Mesendoderm (in vitro differentiated cells): ENCODE data around the gene RIOX2.

Experiments
- DNase-seq: peaks from one replicate; pipeline ENCODE4 v3.0.0; 2013
- H2AK5ac ChIP-seq: 2 replicates; pipeline ENCODE4 v1.6.1; 2013; ENCODE audit warnings: low read length, inconsistent platforms
- H2BK120ac ChIP-seq: 2 replicates; pipeline ENCODE4 v1.6.1; 2013; ENCODE audit warnings: low read depth, mild to moderate bottlenecking, low read length, moderate library complexity, mixed read lengths
- H2BK15ac ChIP-seq: replicated peaks from 2 replicates; pipeline ENCODE4 v1.6.1; 2013; ENCODE audit warnings: low read depth, mild to moderate bottlenecking, moderate library complexity
- H2BK5ac ChIP-seq: 2 replicates; pipeline ENCODE4 v1.6.1; 2013; ENCODE audit warnings: low read length, inconsistent platforms
- H3K18ac ChIP-seq: 2 replicates; pipeline ENCODE4 v1.6.1; 2013; ENCODE audit warnings: mild to moderate bottlenecking, low read length, mixed read lengths
- H3K23ac ChIP-seq: one replicate; pipeline ENCODE4 v1.6.1; 2013; ENCODE audit warnings: low read length
- H3K27ac ChIP-seq: 2 replicates; pipeline ENCODE4 v1.5.1; 2013; ENCODE audit warnings: low read depth, mild to moderate bottlenecking, inconsistent platforms, low read length, moderate library complexity
- H3K27me3 ChIP-seq: 2 replicates; pipeline ENCODE4 v1.6.1; 2013; ENCODE audit warnings: low read length, control low read depth, mild to moderate bottlenecking, inconsistent platforms; ENCODE audit not compliant: insufficient read depth, poor library complexity
- H3K36me3 ChIP-seq: 2 replicates; pipeline ENCODE4 v1.6.1; 2013; ENCODE audit warnings: low read length, inconsistent platforms; ENCODE audit not compliant: control insufficient read depth, insufficient read depth
- H3K4ac ChIP-seq: one replicate; pipeline ENCODE4 v1.6.1; 2013; ENCODE audit warnings: low read depth, mild to moderate bottlenecking, low read length, moderate library complexity
- H3K4me1 ChIP-seq: 2 replicates; pipeline ENCODE4 v1.6.1; 2013; ENCODE audit warnings: low read depth, low read length, inconsistent platforms; ENCODE audit not compliant: control insufficient read depth
- H3K4me2 ChIP-seq: 2 replicates; pipeline ENCODE4 v1.6.1; 2013; ENCODE audit warnings: low read length
- H3K4me3 ChIP-seq: 2 replicates; pipeline ENCODE4 v1.5.1; 2013; ENCODE audit warnings: mild to moderate bottlenecking, low read length
- H3K56ac ChIP-seq: one replicate; pipeline ENCODE4 v1.6.1; 2013; ENCODE audit warnings: low read length
- H3K79me1 ChIP-seq: 2 replicates; pipeline ENCODE4 v1.6.1; 2013; ENCODE audit warnings: low read length, inconsistent platforms
- H3K79me2 ChIP-seq: 2 replicates; pipeline ENCODE4 v1.6.1; 2013; ENCODE audit warnings: mild to moderate bottlenecking, low read length; ENCODE audit not compliant: control insufficient read depth, insufficient read depth
- H3K9ac ChIP-seq: 2 replicates; pipeline ENCODE4 v1.6.1; 2013; ENCODE audit warnings: low read length, inconsistent platforms
- H4K5ac ChIP-seq: one replicate; pipeline ENCODE4 v1.6.1; 2013; ENCODE audit warnings: low read length
- H4K8ac ChIP-seq: one replicate; pipeline ENCODE4 v1.6.1; 2013; ENCODE audit warnings: low read depth, mild to moderate bottlenecking, control low read depth, low read length, moderate library complexity
- WGBS: extraction: QIAGEN DNeasy Blood & Tissue Kit; methylation state at CpG from one replicate; pipeline ENCODE4 v1.1.7; 2013; ENCODE audit warnings: low lambda C conversion rate, missing lambda C conversion rate; ENCODE audit not compliant: insufficient coverage; ENCODE audit errors: extremely low coverage; 5-methylcytosine and 5-hydroxymethylcytosine counted together

RIOX2 gene

DNA sequence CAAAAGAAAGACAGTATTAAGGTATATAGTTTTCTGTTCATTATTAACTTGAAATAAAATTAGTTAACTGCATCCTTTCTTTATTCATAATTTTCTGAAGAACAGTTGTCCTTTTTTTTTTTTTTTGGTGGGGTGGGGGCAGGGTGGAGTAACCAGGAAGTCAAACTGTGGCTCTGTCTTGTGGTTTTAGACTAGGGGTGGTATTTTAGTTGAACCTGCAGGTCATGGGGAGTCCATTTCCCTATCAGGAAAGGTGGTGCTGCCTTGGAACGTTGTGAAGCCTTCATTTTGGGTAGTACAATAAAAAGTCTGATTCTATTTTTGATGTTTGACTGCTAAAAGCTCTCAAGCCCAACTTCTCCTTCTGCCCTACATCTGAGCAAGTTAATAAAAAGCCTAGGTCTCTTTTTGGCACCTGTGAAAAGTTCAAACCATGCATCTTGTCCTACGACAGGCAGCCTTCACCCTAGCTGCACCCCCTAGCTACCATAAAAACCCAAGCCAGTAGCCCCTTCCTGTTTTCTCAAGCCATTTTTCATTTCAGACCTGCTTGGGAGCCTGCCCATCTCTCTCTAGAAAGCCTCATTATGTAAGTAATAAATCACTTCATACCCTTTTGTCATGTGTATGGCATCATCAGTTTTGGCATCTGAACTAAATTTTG lies 31.2 kb upstream of the RIOX2 start:
- no peak overlapping the region for H3K23ac ChIP-seq
- WGBS, result no CpG with 5 or more reads among the region's 2 CpGs

DNA sequence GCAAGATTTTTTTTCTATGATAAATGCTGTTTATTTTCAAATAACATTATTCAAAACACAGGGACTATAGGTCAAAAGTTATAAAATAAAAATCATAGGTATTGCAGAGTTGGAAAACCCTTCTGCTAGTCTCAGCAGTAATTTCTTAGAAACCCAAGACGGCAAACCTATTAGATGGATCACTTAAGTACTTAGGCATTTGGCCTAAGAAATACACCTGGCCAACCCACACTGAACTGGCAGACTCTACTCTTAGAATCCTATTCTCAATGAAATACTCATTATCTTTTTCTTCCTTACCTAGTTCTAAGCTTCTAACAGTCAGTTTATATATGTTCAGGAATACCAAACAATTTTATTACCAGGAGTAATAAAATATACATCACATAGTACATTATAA lies 30.5 kb upstream of the RIOX2 start:
- Histone ChIP-seq H3K9ac (no peak overlapping the region), H3K4me3 (no peak overlapping the region), H3K18ac (no peak overlapping the region), H4K5ac (no peak overlapping the region), H3K27ac (no peak overlapping the region), H3K4me2 (no peak overlapping the region), H3K27me3 (no peaks in the 10 kb centered on the region), H2BK15ac (no peak overlapping the region), H3K4ac (no peak overlapping the region), H4K8ac (no peak overlapping the region), H3K36me3 (no peaks in the 10 kb centered on the region), H3K79me2 (no peaks in the 10 kb centered on the region), H3K4me1 (no peaks in the 10 kb centered on the region), H2BK5ac (no peak overlapping the region), H3K23ac (no peak overlapping the region), H3K79me1 (no peaks in the 10 kb centered on the region), H3K56ac (no peak overlapping the region), H2BK120ac (no peak overlapping the region), H2AK5ac (no peak overlapping the region)
- DNase-seq, result no peak
- WGBS, result no CpG with 5 or more reads among the region's 1 CpG

More for the DNA sequence above, 31.2 kb upstream of the RIOX2 start:
- Histone ChIP-seq H4K8ac (no peak overlapping the region), H3K79me2 (no peaks in the 10 kb centered on the region), H3K56ac (no peak overlapping the region), H2AK5ac (no peak overlapping the region), H3K4me3 (no peak overlapping the region), H3K4me1 (no peaks in the 10 kb centered on the region), H2BK120ac (no peak overlapping the region), H3K9ac (no peak overlapping the region), H3K79me1 (no peaks in the 10 kb centered on the region), H3K4ac (no peak overlapping the region), H3K18ac (no peak overlapping the region), H3K36me3 (no peaks in the 10 kb centered on the region), H3K27ac (no peak overlapping the region), H3K4me2 (no peak overlapping the region), H4K5ac (no peak overlapping the region), H2BK15ac (no peak overlapping the region), H3K27me3 (no peaks in the 10 kb centered on the region), H2BK5ac (no peak overlapping the region)
- DNase-seq, result no peak

DNA sequence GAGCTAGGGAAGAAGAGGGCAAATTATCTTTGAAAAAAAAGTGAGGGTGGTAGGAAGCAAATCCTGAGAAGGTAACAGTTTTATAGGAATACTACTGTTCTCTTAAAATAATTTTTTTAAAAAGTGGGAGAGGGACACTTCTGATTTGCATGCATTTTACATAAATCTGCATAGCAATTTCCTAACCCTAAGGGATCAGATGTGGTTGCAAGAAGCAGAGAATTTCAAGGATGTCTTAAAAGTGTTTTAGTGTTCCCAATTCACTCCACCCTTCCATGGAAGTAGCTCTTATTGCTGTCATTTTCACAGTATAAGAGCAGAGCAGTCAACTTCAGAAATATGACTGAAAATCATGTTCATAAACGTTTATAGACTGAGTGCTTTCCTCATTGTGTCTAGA lies 27.8 kb upstream of the RIOX2 start:
- no peak overlapping the region for H3K4me2 ChIP-seq
- DNase-seq, result no peak
- H2BK5ac ChIP-seq, result no peak overlapping the region
- no peaks in the 10 kb centered on the region for H3K36me3 ChIP-seq
- no peaks in the 10 kb centered on the region for H3K27me3 ChIP-seq
- no peak overlapping the region for H2BK15ac ChIP-seq
- H3K56ac ChIP-seq, result no peak overlapping the region
- no peak overlapping the region for H3K4ac ChIP-seq
- no peak overlapping the region for H4K8ac ChIP-seq
- no peak overlapping the region for H3K9ac ChIP-seq
- H3K4me1 ChIP-seq, result no peaks in the 10 kb centered on the region
- H3K27ac ChIP-seq, result no peak overlapping the region
- H3K4me3 ChIP-seq, result no peak overlapping the region
- H2AK5ac ChIP-seq, result no peak overlapping the region
- no peaks in the 10 kb centered on the region for H3K79me1 ChIP-seq
- no peak overlapping the region for H2BK120ac ChIP-seq
- H3K18ac ChIP-seq, result no peak overlapping the region
- no peak overlapping the region for H3K23ac ChIP-seq
- WGBS, result no CpG with 5 or more reads among the region's 1 CpG
- no peaks in the 10 kb centered on the region for H3K79me2 ChIP-seq
- no peak overlapping the region for H4K5ac ChIP-seq

DNA sequence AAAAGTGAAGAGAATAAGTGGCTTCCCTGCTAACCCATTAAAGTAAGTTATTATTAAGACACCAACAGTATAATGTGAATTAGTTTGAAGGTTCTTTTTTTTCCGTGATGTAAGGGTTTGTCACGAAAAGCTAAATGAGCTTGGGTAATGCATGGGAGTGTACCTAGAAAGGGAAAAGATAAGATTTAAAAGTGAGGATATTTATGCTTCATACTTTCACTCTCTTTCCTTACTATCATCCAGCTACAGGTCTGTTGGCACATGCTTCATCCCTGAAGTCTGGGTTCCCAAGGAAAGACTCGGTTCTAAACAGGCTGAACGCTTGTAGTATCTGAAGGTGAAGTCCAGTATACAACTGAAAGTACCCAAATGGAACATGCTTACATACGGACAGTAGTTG lies 26.9 kb upstream of the RIOX2 start:
- H3K4ac ChIP-seq, result no peak overlapping the region
- no peak overlapping the region for H3K27ac ChIP-seq
- WGBS, result 100% methylated on average over 2 of the region's 5 CpGs
- no peaks in the 10 kb centered on the region for H3K36me3 ChIP-seq
- no peaks in the 10 kb centered on the region for H3K27me3 ChIP-seq
- no peak overlapping the region for H3K18ac ChIP-seq
- no peak overlapping the region for H3K56ac ChIP-seq
- no peak overlapping the region for H2BK120ac ChIP-seq
- H3K4me1 ChIP-seq, result no peaks in the 10 kb centered on the region
- H4K8ac ChIP-seq, result no peak overlapping the region
- no peak overlapping the region for H2BK5ac ChIP-seq
- no peak overlapping the region for H4K5ac ChIP-seq
- H2BK15ac ChIP-seq, result no peak overlapping the region
- H3K23ac ChIP-seq, result no peak overlapping the region
- no peaks in the 10 kb centered on the region for H3K79me1 ChIP-seq
- no peak overlapping the region for H2AK5ac ChIP-seq
- H3K9ac ChIP-seq, result no peak overlapping the region
- H3K79me2 ChIP-seq, result no peaks in the 10 kb centered on the region
- no peak overlapping the region for H3K4me3 ChIP-seq
- no peak overlapping the region for H3K4me2 ChIP-seq
- DNase-seq, result no peak

DNA sequence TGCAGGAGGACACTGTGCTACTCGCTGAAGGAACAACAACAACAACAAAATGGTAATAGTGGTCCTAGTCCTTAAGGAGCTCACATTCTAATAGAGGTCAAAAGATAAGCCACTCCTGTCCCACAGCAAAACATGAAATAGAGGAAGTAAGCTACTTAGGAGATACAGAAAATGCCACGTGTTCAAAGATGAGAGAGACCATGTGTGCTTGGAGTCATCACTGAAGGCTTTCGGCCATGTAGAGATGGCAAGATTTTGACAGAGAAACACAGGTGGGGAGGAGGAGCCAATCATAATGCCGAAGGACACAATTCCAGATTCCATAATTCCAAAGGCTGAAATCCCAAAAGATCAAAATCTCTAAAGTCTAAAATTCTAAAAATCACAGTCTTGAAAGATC lies 24.8 kb upstream of the RIOX2 start:
- Histone ChIP-seq H3K18ac (no peak overlapping the region), H3K79me2 (no peaks in the 10 kb centered on the region), H3K4me3 (no peak overlapping the region), H2AK5ac (no peak overlapping the region), H3K4me1 (no peaks in the 10 kb centered on the region), H3K56ac (no peak overlapping the region), H3K79me1 (no peaks in the 10 kb centered on the region), H3K9ac (no peak overlapping the region), H4K5ac (no peak overlapping the region), H3K4ac (no peak overlapping the region), H2BK5ac (no peak overlapping the region), H3K27ac (no peak overlapping the region), H4K8ac (no peak overlapping the region), H3K36me3 (no peaks in the 10 kb centered on the region), H3K27me3 (no peaks in the 10 kb centered on the region), H2BK120ac (no peak overlapping the region), H3K4me2 (no peak overlapping the region), H2BK15ac (no peak overlapping the region), H3K23ac (no peak overlapping the region)
- no peak for DNase-seq
- WGBS, result no CpG with 5 or more reads among the region's 4 CpGs

DNA sequence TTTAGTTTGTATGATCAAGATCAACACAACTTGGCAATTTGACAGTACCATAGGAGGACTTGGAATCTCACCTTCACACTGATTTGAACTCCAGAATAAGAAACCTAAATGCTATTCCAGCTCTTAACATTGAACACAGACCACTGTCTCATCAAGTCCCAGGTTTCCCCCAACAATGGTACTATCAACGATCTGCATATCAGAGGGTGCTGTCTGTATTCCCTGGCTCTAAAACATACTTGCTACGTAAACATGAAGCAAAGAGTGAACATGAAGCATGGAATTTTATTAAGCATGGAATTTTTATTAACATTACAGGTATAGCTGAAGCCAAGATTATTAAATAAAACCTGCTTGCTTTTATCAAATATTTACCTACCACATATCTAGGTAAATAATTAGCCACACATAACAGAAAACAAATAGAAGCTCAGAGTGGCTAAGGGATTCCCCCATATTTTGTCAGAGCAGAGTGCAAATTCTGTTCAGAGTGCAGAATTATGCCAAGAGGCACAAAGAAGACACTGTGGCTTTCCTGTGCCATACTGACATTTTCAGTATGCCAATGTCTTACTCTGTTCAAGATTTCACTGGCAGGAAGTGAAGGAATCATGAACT lies 22.2 kb upstream of the RIOX2 start:
- WGBS, result no CpG with 5 or more reads among the region's 2 CpGs
- H3K4me3 ChIP-seq, result no peak overlapping the region
- H3K4me1 ChIP-seq, result no peaks in the 10 kb centered on the region
- H2BK5ac ChIP-seq, result no peak overlapping the region
- no peaks in the 10 kb centered on the region for H3K36me3 ChIP-seq
- no peak overlapping the region for H3K23ac ChIP-seq
- H3K27me3 ChIP-seq, result no peaks in the 10 kb centered on the region
- no peak overlapping the region for H3K56ac ChIP-seq
- H3K4me2 ChIP-seq, result no peak overlapping the region
- H4K5ac ChIP-seq, result no peak overlapping the region
- DNase-seq, result no peak
- no peaks in the 10 kb centered on the region for H3K79me1 ChIP-seq
- H3K4ac ChIP-seq, result no peak overlapping the region
- no peaks in the 10 kb centered on the region for H3K79me2 ChIP-seq
- no peak overlapping the region for H2BK15ac ChIP-seq
- no peak overlapping the region for H3K18ac ChIP-seq
- H2AK5ac ChIP-seq, result no peak overlapping the region
- no peak overlapping the region for H3K9ac ChIP-seq
- no peak overlapping the region for H3K27ac ChIP-seq
- H4K8ac ChIP-seq, result no peak overlapping the region
- H2BK120ac ChIP-seq, result no peak overlapping the region
